GM19324 (cell line): ENCODE measurements around the gene RAB40C.
A peak's percentile ranks its signal among the peaks of the same experiment; 100 is the strongest.

Experiments
- ATAC-seq: cut with Tn5 transposase; IDR thresholded peaks from one replicate; pipeline ENCODE4 v1.9.1; 2021; ENCODE audit warnings: mild to moderate bottlenecking, moderate library complexity; ENCODE audit not compliant: unreplicated experiment, low FRiP score

The RAB40C gene

GRCh38 chr16:559021-559380 is 30.9 kb upstream of the RAB40C start:
- no peak for ATAC-seq

- no peak for ATAC-seq
Observed at GRCh38 chr16:559411-560203, 30.3 kb upstream of the RAB40C start.

GRCh38 chr16:560204-560700 is 29.6 kb upstream of the RAB40C start, which contains the start of gene PRR35:
PRR35 (plus strand) TSS chr16:560394; CDS start chr16:563295, 2,901 bp downstream.
- ATAC-seq, result no peak

GRCh38 chr16:560701-561412 is 29.0 kb upstream of the RAB40C start:
- no peak for ATAC-seq

GRCh38 chr16:561413-561794 is 28.5 kb upstream of the RAB40C start:
- ATAC-seq, result no peak

GRCh38 chr16:561957-562938 is 27.6 kb upstream of the RAB40C start:
- ATAC-seq, result no peak

- ATAC-seq, result no peak
Observed at GRCh38 chr16:563072-563644, 26.7 kb upstream of the RAB40C start.

GRCh38 chr16:564690-565418 is 25.0 kb upstream of the RAB40C start:
- ATAC-seq, result no peak

GRCh38 chr16:565419-566330 is 24.2 kb upstream of the RAB40C start:
- ATAC-seq, result no peak

GRCh38 chr16:566475-567372 is 23.1 kb upstream of the RAB40C start, which contains the start of gene NHLRC4:
NHLRC4 (plus strand) TSS chr16:567005; CDS start chr16:568048, 1,043 bp downstream.
- ATAC-seq, result no peak

- no peak for ATAC-seq
Observed at GRCh38 chr16:567373-568256, 22.3 kb upstream of the RAB40C start.

- no peak for ATAC-seq
Observed at GRCh38 chr16:568401-569258, 21.2 kb upstream of the RAB40C start.

GRCh38 chr16:569445-570254 is 20.2 kb upstream of the RAB40C start, which contains the start of gene PIGQ:
PIGQ (plus strand) TSS chr16:569968; CDS start chr16:574075, 4,107 bp downstream.
- ATAC-seq, result peak; percentile 40

- ATAC-seq, result no peak
Observed at GRCh38 chr16:572865-573650, 16.8 kb upstream of the RAB40C start.
